ENCODE results near the gene NMNAT2. TPM values are rescaled to one million over a fixed set of nuclear protein-coding genes. Genes with fewer than 3 reads are reported as not detected.

Gene NMNAT2
- total and polyA plus RNA-seq, 2 of the 8 experiments (the other 6 are each of a cell fraction or from before 2014, with no cell fraction given): 6.5 to 20.9 TPM

- Histone ChIP-seq H3K56ac (replicated peaks; ENCODE audit: insufficient read length, low read depth, low read length) (no peak overlapping the region), H3K79me2 (ENCODE audit: control insufficient read depth in 1 of 2, insufficient read depth in 2 of 2, low read length in 2 of 2) (no peaks in the 10 kb centered on the region)
- 74% methylated on average over 2 of the region's 2 CpGs; no CpG with 5 or more reads in 1 of the 2 experiments for WGBS, 2 experiments (ENCODE audit: extremely low coverage in 1 of 2, insufficient coverage in 1 of 2, insufficient read length in 1 of 2, insufficient replicate concordance in 2 of 2, low coverage in 1 of 2, low lambda C conversion rate in 2 of 2, missing lambda C conversion rate in 1 of 2)
These were observed 19.9 kb upstream of the NMNAT2 start for GRCh38 chr1:183438060-183438459.

More at GRCh38 chr1:183438060-183438459, 19.9 kb upstream of the NMNAT2 start:
- Histone ChIP-seq H3K36me3 (ENCODE audit: control insufficient read depth in 2 of 4, insufficient read depth in 4 of 4, low read length in 3 of 4) (no peaks in the 10 kb centered on the region), H2AK5ac (ENCODE audit: low read depth, low read length) (no peak overlapping the region), H3K9me3 (ENCODE audit: insufficient read depth in 2 of 2, low read depth in 1 of 2, low read length in 1 of 2) (no peaks in the 10 kb centered on the region), H2BK120ac (replicated peaks; ENCODE audit: low read depth, low read length) (no peak overlapping the region), H3K23ac (ENCODE audit: insufficient read length) (no peak overlapping the region), H2BK5ac (ENCODE audit: low read depth, low read length) (no peak overlapping the region), H3K4ac (replicated peaks; ENCODE audit: insufficient read length, low read depth, low read length) (no peak overlapping the region), H4K20me1 (replicated peaks in 1 of 2; ENCODE audit: control insufficient read depth in 1 of 2, insufficient read depth in 2 of 2, low read length in 2 of 2) (no peaks in the 10 kb centered on the region), H3K9ac (replicated peaks in 1 of 4; ENCODE audit: extremely low read depth in 1 of 4, low read depth in 3 of 4, low read length in 3 of 4) (no peak overlapping the region), H4K5ac (ENCODE audit: insufficient read length, low read depth, low read length) (no peak overlapping the region), H3K4me2 (ENCODE audit: insufficient read depth in 1 of 2, low read depth in 2 of 2, low read length in 2 of 2) (no peak overlapping the region), H3K27ac (ENCODE audit: low read depth, low read length) (no peak overlapping the region), H3K14ac (ENCODE audit: insufficient read length) (no peak overlapping the region), H4K91ac (replicated peaks; ENCODE audit: insufficient read length, low read length) (no peak overlapping the region), H3K27me3 (replicated peaks in 1 of 4; ENCODE audit: control insufficient read depth in 3 of 4, extremely low read depth in 1 of 4, insufficient read depth in 3 of 4, low read length in 3 of 4) (no peaks in the 10 kb centered on the region), H2BK15ac (ENCODE audit: low read length) (no peak overlapping the region), H3K23me2 (ENCODE audit: low read depth, low read length) (peaks cover 3% of the 10 kb centered on the region; the same call in 1 of the 2 replicates), H2BK20ac (ENCODE audit: low read length) (no peak overlapping the region), H3K79me1 (ENCODE audit: low read depth, low read length) (no peaks in the 10 kb centered on the region), H3K18ac (ENCODE audit: extremely low read depth, low read length) (no peak overlapping the region), H2BK12ac (ENCODE audit: low read depth, low read length) (no peak overlapping the region), H4K8ac (ENCODE audit: extremely low read depth, insufficient read depth, low read length) (no peak overlapping the region), H3K4me1 (replicated peaks in 1 of 4; ENCODE audit: control insufficient read depth in 3 of 4, insufficient read depth in 4 of 4, low read length in 3 of 4) (no peaks in the 10 kb centered on the region; a peak in 1 of 7 replicates), H2AFZ (ENCODE audit: low read length) (no peak overlapping the region), H3K4me3 (ENCODE audit: extremely low read depth in 1 of 4, insufficient read depth in 2 of 4, low read depth in 3 of 4, low read length in 4 of 4) (no peak overlapping the region)
- CTCF ChIA-PET (ENCODE audit: partially characterized antibody): no interaction called here
- DNase-seq (ENCODE audit: low read depth in 1 of 2, low spot score in 2 of 2) (no peak), FAIRE-seq (no peak)
- POLR2A ChIA-PET (ENCODE audit: partially characterized antibody): no interaction called here
- TF ChIP-seq SAP30 (IDR thresholded peaks at IDR 0.05; ENCODE audit: insufficient read depth, insufficient replicate concordance, low read length) (no peak), RNF2 (IDR thresholded peaks at IDR 0.05; ENCODE audit: borderline replicate concordance, low read depth, low read length, missing control alignments, poor library complexity, severe bottlenecking) (no peak), USF2 (IDR thresholded peaks at IDR 0.05; ENCODE audit: low read length) (no peak), RXRA (IDR thresholded peaks at IDR 0.05; ENCODE audit: insufficient read depth, low read depth, low read length) (no peak), TBP (IDR thresholded peaks at IDR 0.05; ENCODE audit: low read depth, low read length) (no peak), ZNF274 (IDR thresholded peaks at IDR 0.05; ENCODE audit: borderline replicate concordance, extremely low read depth, low read length) (no peak)
